OCI-LY7 (cell line): ENCODE measurements around the gene ADAMTS2. TPM values are rescaled to one million over a fixed set of nuclear protein-coding genes. Genes with fewer than 3 reads are reported as not detected.

Source experiments
- BruUV-seq: library from RNA; stranded (reverse); fragments of 400-500 nt; replicated peaks from 2 replicates; lab custom pipeline; 2021; lab: Mats Ljungman, UMichigan
- CTCF ChIA-PET: fragments of 300-600 bp; sonication (Branson Sonifier 250); formaldehyde crosslinking; loops from one replicate; lab custom pipeline; 2022; ENCODE audit warnings: antibody characterized with exemption; ENCODE audit not compliant: unreplicated experiment; lab: Charles Lee
- POLR2A ChIA-PET: fragments of 300-600 bp; sonication (Branson Sonifier 250); formaldehyde crosslinking; loops from one replicate; lab custom pipeline; 2022; ENCODE audit warnings: antibody characterized with exemption; lab: Charles Lee
- DNase-seq: peaks from one replicate; pipeline ENCODE4 v3.0.0-alpha.2; 2015; ENCODE audit warnings: low spot score
- H2AFZ ChIP-seq: fragments of 200-600 bp; sonication (generic), shearing (Covaris generic); 2 replicates; pipeline ENCODE4 v1.6.1; 2014; ENCODE audit warnings: mild to moderate bottlenecking, antibody characterized with exemption, low read length, moderate library complexity
- H3K27ac ChIP-seq: fragments of 200-600 bp; sonication (generic); 2 replicates; pipeline ENCODE4 v1.5.1; 2014; ENCODE audit warnings: mixed run types, low read depth, mild to moderate bottlenecking, moderate library complexity, low read length, inconsistent platforms; ENCODE audit not compliant: poor library complexity, severe bottlenecking
- H3K36me3 ChIP-seq: fragments of 200-600 bp; sonication (generic); 2 replicates; pipeline ENCODE4 v1.6.1; 2014; ENCODE audit warnings: mild to moderate bottlenecking, antibody characterized with exemption, low read length, moderate library complexity, mixed read lengths; ENCODE audit not compliant: insufficient read depth
- H3K4me1 ChIP-seq: fragments of 200-600 bp; sonication (generic); 2 replicates; pipeline ENCODE4 v1.5.1; 2014; ENCODE audit warnings: mild to moderate bottlenecking, low read length; ENCODE audit not compliant: insufficient read depth, poor library complexity, severe bottlenecking
- H3K4me2 ChIP-seq: fragments of 200-600 bp; sonication (generic); 2 replicates; pipeline ENCODE4 v1.6.1; 2014; ENCODE audit warnings: mild to moderate bottlenecking, low read length
- H3K4me3 ChIP-seq: fragments of 200-600 bp; sonication (generic); 2 replicates; pipeline ENCODE4 v1.5.1; 2014; ENCODE audit warnings: mild to moderate bottlenecking, low read depth, low read length; ENCODE audit not compliant: poor library complexity, severe bottlenecking
- H3K79me2 ChIP-seq: fragments of 200-600 bp; sonication (generic); 2 replicates; pipeline ENCODE4 v1.6.1; 2016; ENCODE audit warnings: low read depth, mild to moderate bottlenecking, low read length, moderate library complexity, mixed read lengths; ENCODE audit not compliant: insufficient read depth
- H3K9me2 ChIP-seq: fragments of 200-600 bp; sonication (generic); 2 replicates; pipeline ENCODE4 v1.6.1; 2016; ENCODE audit warnings: mild to moderate bottlenecking, low read length, mixed read lengths; ENCODE audit not compliant: insufficient read depth
- H3K9me3 ChIP-seq: fragments of 200-600 bp; sonication (generic); 2 replicates; pipeline ENCODE4 v1.6.1; 2014; ENCODE audit warnings: mild to moderate bottlenecking, mixed run types, low read length, mixed read lengths
- H4K20me1 ChIP-seq: fragments of 200-600 bp; sonication (generic); 2 replicates; pipeline ENCODE4 v1.6.1; 2014; ENCODE audit warnings: mild to moderate bottlenecking, antibody characterized with exemption, low read length, moderate library complexity, mixed read lengths; ENCODE audit not compliant: insufficient read depth
- CTCF ChIP-seq: fragments of 200-600 bp; sonication (generic); conservative IDR thresholded peaks from 2 replicates; pipeline ENCODE4 v1.5.1; 2014; ENCODE audit warnings: mild to moderate bottlenecking, antibody characterized with exemption, low read length, moderate library complexity, mixed read lengths
- EZH2phosphoT487 ChIP-seq: fragments of 200-600 bp; sonication (generic); IDR thresholded peaks from 2 replicates; pipeline ENCODE4 v1.6.1; 2018; ENCODE audit warnings: low read depth, borderline replicate concordance, mild to moderate bottlenecking, mixed run types, antibody characterized with exemption, low read length, moderate library complexity, mixed read lengths
- intact Hi-C: fragments of 100-400 bp; cut with micrococcal nuclease; formaldehyde crosslinking; loops from one replicate; pipeline ENCODE4 v1.10.0; 2022; ENCODE audit not compliant: unreplicated experiment
- total RNA-seq, 2 experiments: library from RNA; depleted of rRNA in 1 of 2; stranded (reverse); fragments of >200 nt in 1 of 2; shearing (Covaris generic) in 1 of 2; gene quantifications; 2 replicates each; pipeline ENCODE4 v1.2.3, GENCODE V29; 2014 to 2022

The ADAMTS2 gene
- total RNA-seq, 2 experiments from 2014 or later = not detected

- Histone ChIP-seq H3K4me2 (no peak overlapping the region), H3K4me3 (no peak overlapping the region), H3K4me1 (no peaks in the 10 kb centered on the region), H2AFZ (no peak overlapping the region), H3K79me2 (no peaks in the 10 kb centered on the region), H4K20me1 (no peaks in the 10 kb centered on the region), H3K9me3 (no peaks in the 10 kb centered on the region), H3K9me2 (no peaks in the 10 kb centered on the region), H3K27ac (no peak overlapping the region), H3K36me3 (no peaks in the 10 kb centered on the region)
- ChIA-PET POLR2A (no interaction called here), CTCF (no interaction called here)
- intact Hi-C loops = no loop called here
- BruUV-seq = no TSS peak
- TF ChIP-seq CTCF = no peak
- DNase-seq = no peak
Measured at GRCh38 chr5:179255527-179256327, 89.5 kb downstream of the ADAMTS2 start.

DNA sequence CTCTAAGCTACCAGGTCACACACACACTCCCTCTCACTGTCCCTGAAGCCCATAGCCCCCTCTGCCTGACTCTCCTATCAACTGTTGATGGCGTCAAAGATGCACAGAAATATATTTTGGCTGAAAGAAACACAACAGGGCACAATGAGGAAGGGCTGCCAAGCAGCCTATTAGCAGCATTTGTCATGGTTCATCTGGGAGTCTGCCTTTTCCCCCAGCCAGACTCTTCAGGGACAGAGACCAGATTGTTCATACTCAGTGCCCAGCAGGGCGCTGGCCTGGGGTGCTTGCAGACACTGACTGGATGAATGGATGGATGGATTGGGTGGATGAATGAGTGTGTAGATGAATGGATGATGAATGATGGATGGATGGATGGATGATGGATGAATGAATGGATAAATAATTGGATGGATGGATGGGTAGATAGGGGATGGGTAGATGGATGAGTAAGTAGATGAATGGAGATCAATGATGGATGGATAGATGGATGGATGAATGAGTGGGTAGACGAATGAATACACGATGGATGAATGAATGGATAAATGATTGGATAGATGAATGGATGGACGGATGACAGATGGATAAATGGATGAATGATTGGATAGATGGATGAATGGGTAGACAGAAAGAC is 90.5 kb downstream of the ADAMTS2 start:
- no peak for TF ChIP-seq EZH2phosphoT487
- TF ChIP-seq CTCF = no peak
- no peak for DNase-seq
- no peak overlapping the region for H2AFZ ChIP-seq
- H3K9me2 ChIP-seq = no peaks in the 10 kb centered on the region
- CTCF ChIA-PET = no interaction called here
- no peak overlapping the region for H3K27ac ChIP-seq
- no peak overlapping the region for H3K4me3 ChIP-seq
- H4K20me1 ChIP-seq = no peaks in the 10 kb centered on the region
- POLR2A ChIA-PET = no interaction called here
- no peaks in the 10 kb centered on the region for H3K79me2 ChIP-seq
- intact Hi-C loops = no loop called here
- no peaks in the 10 kb centered on the region for H3K36me3 ChIP-seq
- no peaks in the 10 kb centered on the region for H3K9me3 ChIP-seq
- BruUV-seq = no TSS peak
- H3K4me2 ChIP-seq = no peak overlapping the region
- H3K4me1 ChIP-seq = no peaks in the 10 kb centered on the region

GRCh38 chr5:179253730-179254129 is 91.5 kb downstream of the ADAMTS2 start:
- no peak for DNase-seq
- intact Hi-C loops = no loop called here
- Histone ChIP-seq H3K4me3 (no peak overlapping the region), H2AFZ (no peak overlapping the region), H3K27ac (no peak overlapping the region), H3K9me3 (no peaks in the 10 kb centered on the region), H3K36me3 (no peaks in the 10 kb centered on the region), H3K9me2 (no peaks in the 10 kb centered on the region), H3K79me2 (no peaks in the 10 kb centered on the region), H3K4me2 (no peak overlapping the region), H3K4me1 (no peaks in the 10 kb centered on the region), H4K20me1 (no peaks in the 10 kb centered on the region)
- no TSS peak for BruUV-seq
- ChIA-PET CTCF (no interaction called here), POLR2A (no interaction called here)
- TF ChIP-seq EZH2phosphoT487 (no peak), CTCF (no peak)
